Measurements from ENCODE around the gene HOXD1. TPM values are rescaled to one million over a fixed set of nuclear protein-coding genes. Genes with fewer than 3 reads are reported as not detected.

HOXD1 gene
- total RNA-seq, 1 experiment from 2014 or later = not detected

DNA sequence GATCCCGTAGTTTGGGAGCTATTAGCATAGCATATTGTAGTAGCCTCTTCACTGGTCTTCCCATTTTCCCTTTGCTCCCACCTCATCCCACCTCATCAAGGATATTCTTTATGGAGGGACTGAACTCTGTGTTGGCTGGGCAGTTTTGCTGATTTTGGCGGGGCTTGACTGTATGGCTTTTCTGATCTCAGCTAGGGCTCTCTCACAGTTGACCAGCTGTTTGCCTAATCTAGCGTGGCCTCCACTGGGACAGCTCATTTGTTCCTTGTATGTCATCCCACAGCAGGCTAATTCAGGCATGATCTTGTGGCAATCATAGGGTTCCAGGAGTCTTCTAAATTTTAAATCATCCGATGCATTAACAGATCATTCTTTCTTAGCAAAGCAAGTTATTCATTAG, 50.6 kb downstream of the HOXD1 start:
- Histone ChIP-seq H2BK120ac (ENCODE audit: low read depth, low read length, poor library complexity, severe bottlenecking) (no peak overlapping the region), H2AFZ (ENCODE audit: low read length) (no peak overlapping the region), H4K8ac (replicated peaks; ENCODE audit: insufficient read length, low read depth, low read length) (no peak overlapping the region), H2AK5ac (ENCODE audit: insufficient read length, low read length) (no peak overlapping the region), H3K4ac (ENCODE audit: low read depth, low read length) (no peak overlapping the region), H4K91ac (ENCODE audit: insufficient read length, low read depth, low read length) (no peak overlapping the region), H2BK15ac (ENCODE audit: low read depth, low read length) (no peak overlapping the region), H3K79me1 (ENCODE audit: insufficient read depth, low read depth, low read length, poor library complexity, severe bottlenecking) (no peaks in the 10 kb centered on the region), H3K27me3 (ENCODE audit: insufficient read depth, low read length) (no peaks in the 10 kb centered on the region), H3K18ac (ENCODE audit: insufficient read length, low read depth, low read length) (no peak overlapping the region), H3K27ac (ENCODE audit: insufficient read length, low read depth, low read length) (no peak overlapping the region), H2BK20ac (ENCODE audit: low read depth, low read length, poor library complexity, severe bottlenecking) (no peak overlapping the region), H4K5ac (ENCODE audit: insufficient read length, low read depth, low read length) (no peak overlapping the region), H2BK12ac (ENCODE audit: insufficient read length, low read depth, low read length) (no peak overlapping the region), H3K56ac (ENCODE audit: insufficient read length, low read depth, low read length) (no peak overlapping the region), H3T11ph (ENCODE audit: low read length) (no peak overlapping the region), H2BK5ac (ENCODE audit: insufficient read length, low read length) (no peak overlapping the region), H3K79me2 (ENCODE audit: insufficient read depth, low read length) (no peaks in the 10 kb centered on the region), H3K9me3 (ENCODE audit: control insufficient read depth, low read depth, low read length) (no peaks in the 10 kb centered on the region), H3K9ac (ENCODE audit: extremely low read depth, insufficient read length, low read length) (no peak overlapping the region), H3K23me2 (ENCODE audit: insufficient read length, low read depth, low read length, poor library complexity, severe bottlenecking) (no peaks in the 10 kb centered on the region), H4K20me1 (ENCODE audit: control insufficient read depth, insufficient read depth, insufficient read length) (no peaks in the 10 kb centered on the region), H3K23ac (ENCODE audit: insufficient read length, low read depth, low read length) (no peak overlapping the region), H3K4me2 (ENCODE audit: insufficient read depth, insufficient read length, low read length) (no peak overlapping the region), H3K4me1 (ENCODE audit: insufficient read depth, low read length) (no peaks in the 10 kb centered on the region), H3K14ac (ENCODE audit: insufficient read depth, low read length) (no peak overlapping the region)
- Mint-ChIP-seq H3K36me3 (ENCODE audit: insufficient read depth in 1 of 3, low read depth in 3 of 3) (no peaks in the 10 kb centered on the region), H3K4me1 (no peaks in the 10 kb centered on the region), H3K4me3 (no peak overlapping the region; a peak in 1 of 5 replicates), H3K27me3 (ENCODE audit: low read depth) (peaks cover 7% of the 10 kb centered on the region; the same call in 1 of the 2 replicates), H3K9me3 (no peaks in the 10 kb centered on the region), H3K27ac (no peak overlapping the region)
- WGBS (ENCODE audit: extremely low coverage, insufficient read length, low lambda C conversion rate) = no CpG with 5 or more reads among the region's 4 CpGs
- TF ChIP-seq, protein P1, sequence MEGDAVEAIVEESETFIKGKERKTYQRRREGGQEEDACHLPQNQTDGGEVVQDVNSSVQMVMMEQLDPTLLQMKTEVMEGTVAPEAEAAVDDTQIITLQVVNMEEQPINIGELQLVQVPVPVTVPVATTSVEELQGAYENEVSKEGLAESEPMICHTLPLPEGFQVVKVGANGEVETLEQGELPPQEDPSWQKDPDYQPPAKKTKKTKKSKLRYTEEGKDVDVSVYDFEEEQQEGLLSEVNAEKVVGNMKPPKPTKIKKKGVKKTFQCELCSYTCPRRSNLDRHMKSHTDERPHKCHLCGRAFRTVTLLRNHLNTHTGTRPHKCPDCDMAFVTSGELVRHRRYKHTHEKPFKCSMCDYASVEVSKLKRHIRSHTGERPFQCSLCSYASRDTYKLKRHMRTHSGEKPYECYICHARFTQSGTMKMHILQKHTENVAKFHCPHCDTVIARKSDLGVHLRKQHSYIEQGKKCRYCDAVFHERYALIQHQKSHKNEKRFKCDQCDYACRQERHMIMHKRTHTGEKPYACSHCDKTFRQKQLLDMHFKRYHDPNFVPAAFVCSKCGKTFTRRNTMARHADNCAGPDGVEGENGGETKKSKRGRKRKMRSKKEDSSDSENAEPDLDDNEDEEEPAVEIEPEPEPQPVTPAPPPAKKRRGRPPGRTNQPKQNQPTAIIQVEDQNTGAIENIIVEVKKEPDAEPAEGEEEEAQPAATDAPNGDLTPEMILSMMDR (conservative IDR thresholded peaks at IDR 0.05) = no peak
- DNase-seq = no peak
